HG03139 (cell line): Measurements from ENCODE around the gene CYP2S1.
"Not testable (repeated sequence)": the region's sequence is repeated elsewhere in the genome, so short reads cannot be mapped to it uniquely, and the experiment has no call there.

ENCODE experiments used
- ATAC-seq: cut with Tn5 transposase; IDR thresholded peaks from one replicate; pipeline ENCODE4 v1.9.1; 2021; ENCODE audit not compliant: unreplicated experiment

Gene CYP2S1

GRCh38 chr19:41193430-41194156, 574 bp downstream of the CYP2S1 start:
- no peak for ATAC-seq

GRCh38 chr19:41194157-41194552, 1.1 kb downstream of the CYP2S1 start:
- no peak for ATAC-seq

DNA sequence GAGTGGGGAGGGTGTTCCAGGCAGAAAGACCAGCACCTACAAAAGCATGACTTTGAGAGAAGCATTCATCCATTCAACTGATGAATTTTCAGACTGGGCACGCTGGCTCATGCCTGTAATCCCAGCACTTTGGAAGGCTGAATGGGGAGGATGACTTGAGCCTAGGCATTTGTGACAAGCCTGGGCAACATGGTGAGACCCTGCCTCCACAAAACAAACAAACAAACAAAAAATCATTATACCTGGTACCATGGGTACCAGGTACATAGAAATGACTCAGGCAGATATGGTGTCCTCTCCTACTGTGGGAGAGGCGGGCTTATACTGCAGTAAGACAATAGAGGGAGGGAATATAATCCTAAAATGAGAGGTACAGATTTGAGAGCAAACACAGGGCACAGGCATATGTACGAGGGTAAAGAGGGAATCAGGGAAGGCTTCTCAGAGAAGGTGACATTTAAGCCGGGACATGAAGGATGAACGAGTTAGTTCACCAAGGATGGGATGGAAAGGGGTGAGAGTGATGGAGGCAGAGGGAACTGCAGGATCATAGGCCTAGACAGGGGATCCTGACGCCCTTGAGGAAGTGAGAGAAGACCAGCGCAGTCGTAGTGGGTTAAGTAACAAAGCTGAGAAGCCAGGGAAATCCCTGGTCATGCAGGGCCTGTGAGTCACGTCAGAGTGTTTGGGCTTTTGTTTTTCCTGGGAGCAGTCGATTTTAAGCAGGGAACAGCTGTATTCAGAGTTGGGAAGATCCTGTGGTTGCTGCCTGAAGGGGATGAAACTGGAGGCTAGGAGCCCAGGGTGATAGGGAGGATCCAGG, 2.9 kb downstream of the CYP2S1 start:
- ATAC-seq, result no peak

GRCh38 chr19:41198559-41198958, 5.5 kb downstream of the CYP2S1 start:
- ATAC-seq, result no peak

DNA sequence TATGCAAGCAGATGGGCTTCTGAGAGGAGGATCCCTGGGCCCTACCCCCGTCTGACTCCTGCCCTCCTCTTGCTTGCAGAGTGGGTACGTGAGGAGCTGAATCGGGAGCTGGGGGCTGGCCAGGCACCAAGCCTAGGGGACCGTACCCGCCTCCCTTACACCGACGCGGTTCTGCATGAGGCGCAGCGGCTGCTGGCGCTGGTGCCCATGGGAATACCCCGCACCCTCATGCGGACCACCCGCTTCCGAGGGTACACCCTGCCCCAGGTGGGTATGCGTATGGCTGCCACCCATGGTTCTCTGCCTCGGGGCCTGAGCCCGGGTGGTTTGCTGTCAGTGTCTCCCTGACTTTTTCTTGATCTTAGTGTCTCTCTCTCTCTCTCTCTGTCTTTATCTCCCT, 10.4 kb downstream of the CYP2S1 start:
- no peak for ATAC-seq

GRCh38 chr19:41204338-41204737, 11.3 kb downstream of the CYP2S1 start:
- not testable (repeated sequence) for ATAC-seq

DNA sequence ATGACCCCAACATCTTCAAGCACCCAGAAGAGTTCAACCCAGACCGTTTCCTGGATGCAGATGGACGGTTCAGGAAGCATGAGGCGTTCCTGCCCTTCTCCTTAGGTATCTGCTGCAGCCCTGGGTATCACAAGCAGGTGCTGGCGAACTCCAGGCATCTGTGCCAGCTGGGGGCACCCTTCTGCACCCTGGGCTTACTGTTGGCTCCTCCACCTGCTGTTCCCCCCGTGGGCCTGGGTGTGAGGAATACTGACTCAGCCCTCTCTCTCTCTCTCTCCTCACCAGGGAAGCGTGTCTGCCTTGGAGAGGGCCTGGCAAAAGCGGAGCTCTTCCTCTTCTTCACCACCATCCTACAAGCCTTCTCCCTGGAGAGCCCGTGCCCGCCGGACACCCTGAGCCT, 13.0 kb downstream of the CYP2S1 start:
- ATAC-seq, result no peak

DNA sequence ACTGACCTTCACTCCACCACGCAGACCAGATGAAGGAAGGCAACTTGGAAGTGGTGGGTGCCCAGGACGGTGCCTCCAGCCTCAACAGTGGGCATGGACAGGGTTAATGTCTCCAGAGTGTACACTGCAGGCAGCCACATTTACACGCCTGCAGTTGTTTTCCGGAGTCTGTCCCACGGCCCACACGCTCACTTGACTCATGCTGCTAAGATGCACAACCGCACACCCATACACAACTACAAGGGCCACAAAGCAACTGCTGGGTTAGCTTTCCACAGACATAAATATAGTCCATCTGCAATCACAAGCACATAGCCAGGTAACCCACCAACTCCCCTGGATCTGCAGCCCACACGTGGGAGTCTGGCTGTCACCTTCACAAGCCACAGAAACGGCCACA, 13.4 kb downstream of the CYP2S1 start:
- no peak for ATAC-seq

DNA sequence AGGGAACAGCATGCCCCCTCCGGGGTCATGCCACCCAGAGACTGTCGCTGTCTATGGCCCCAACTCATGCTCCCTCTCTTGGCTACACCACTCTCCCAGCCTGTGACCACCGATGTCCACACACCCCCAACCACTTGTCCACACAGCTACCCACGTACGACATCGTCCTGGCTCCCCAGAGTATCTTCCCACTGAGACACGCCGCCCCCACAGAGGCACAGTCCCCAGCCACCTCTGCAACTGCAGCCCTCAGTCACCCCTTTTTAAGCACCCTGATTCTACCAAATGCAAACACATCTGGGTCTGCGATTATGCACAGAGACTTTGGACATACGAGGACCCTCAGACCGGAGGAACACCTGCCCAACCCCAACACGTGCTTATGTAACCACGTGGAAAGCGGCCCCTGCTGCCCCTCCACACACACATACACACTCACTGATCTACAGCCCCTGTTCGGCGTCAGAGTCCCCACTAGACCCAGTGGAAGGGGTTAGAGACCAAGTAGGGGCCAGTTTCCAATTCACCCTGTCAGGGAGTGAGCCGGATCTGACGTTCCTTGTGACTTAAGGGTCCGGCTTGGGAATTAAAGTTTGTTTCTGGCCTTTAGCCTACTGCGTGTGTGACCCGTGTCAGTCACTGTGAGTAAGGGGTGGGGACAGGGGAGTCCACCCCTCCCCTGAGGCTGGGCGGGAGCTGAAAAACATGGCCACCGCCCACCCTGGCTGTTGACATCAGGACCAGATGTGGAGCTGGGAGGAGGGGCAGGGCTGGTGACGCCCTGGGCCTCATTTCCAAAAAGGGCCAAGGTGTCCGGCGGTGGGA, 14.1 kb downstream of the CYP2S1 start:
- no peak for ATAC-seq

GRCh38 chr19:41214161-41214560, 21.1 kb downstream of the CYP2S1 start:
- ATAC-seq, result no peak

- no peak for ATAC-seq
These were observed 24.7 kb downstream of the CYP2S1 start for GRCh38 chr19:41217741-41218140.

DNA sequence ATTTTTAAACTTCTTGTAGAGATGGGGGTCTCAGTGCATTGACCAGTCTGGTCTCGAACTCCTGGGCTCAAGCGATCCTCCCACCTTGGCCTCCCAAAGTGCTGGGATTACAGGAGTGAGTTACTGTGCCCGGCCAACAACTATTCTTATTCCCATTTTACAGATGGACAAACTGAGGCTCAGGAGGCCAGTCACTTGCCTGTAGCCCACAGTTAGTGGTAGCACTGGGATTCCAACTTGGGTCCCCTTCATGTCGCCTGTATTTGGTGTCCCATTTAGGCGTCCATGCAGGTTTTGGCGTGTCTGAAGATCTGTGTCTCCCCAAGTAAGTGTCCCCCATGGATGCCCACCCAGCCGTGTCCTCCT, 25.2 kb downstream of the CYP2S1 start:
- no peak for ATAC-seq

DNA sequence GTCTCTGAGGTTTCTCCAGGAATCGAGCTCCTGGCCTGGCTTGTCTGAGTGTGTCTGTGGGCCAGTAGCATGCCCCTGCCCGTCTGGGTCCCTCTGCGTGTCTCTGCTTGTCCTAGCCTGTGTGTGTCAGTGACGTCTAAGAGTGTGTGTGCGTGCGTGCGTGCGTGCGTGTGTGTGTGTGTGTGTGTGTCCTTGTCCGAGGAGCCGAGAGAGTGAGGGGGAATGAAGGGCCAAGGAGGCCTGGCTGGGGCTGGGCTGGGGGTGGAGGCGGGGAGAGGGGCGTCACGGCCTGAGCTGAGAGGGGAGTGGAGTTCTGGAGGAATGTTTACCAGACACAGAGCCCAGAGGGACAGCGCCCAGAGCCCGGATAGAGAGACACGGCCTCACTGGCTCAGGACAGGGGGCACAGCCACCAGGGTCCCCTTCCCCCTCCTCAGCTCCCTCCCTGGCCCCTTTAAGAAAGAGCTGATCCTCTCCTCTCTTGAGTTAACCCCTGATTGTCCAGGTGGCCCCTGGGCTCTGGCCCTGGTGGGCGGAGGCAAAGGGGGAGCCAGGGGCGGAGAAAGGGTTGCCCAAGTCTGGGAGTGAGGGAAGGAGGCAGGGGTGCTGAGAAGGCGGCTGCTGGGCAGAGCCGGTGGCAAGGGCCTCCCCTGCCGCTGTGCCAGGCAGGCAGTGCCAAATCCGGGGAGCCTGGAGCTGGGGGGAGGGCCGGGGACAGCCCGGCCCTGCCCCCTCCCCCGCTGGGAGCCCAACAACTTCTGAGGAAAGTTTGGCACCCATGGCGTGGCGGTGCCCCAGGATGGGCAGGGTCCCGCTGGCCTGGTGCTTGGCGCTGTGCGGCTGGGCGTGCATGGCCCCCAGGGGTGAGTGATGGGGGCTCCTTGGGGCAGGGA, 25.8 kb downstream of the CYP2S1 start, which contains the start of gene AXL:
Gene AXL, plus strand, starts transcription at position 609 of the 893 bp plus-strand sequence. Its CDS starts 170 bp downstream, at position 779.
- ATAC-seq, result no peak

- no peak for ATAC-seq
These were observed 27.0 kb downstream of the CYP2S1 start for GRCh38 chr19:41219924-41220567.

- no peak for ATAC-seq
These were observed 27.8 kb downstream of the CYP2S1 start for GRCh38 chr19:41220811-41221210.

GRCh38 chr19:41221514-41222205, 28.6 kb downstream of the CYP2S1 start:
- ATAC-seq, result no peak

- no peak for ATAC-seq
These were observed 29.2 kb downstream of the CYP2S1 start for GRCh38 chr19:41222240-41222639.

GRCh38 chr19:41223431-41224234, 30.6 kb downstream of the CYP2S1 start:
- ATAC-seq, result no peak

DNA sequence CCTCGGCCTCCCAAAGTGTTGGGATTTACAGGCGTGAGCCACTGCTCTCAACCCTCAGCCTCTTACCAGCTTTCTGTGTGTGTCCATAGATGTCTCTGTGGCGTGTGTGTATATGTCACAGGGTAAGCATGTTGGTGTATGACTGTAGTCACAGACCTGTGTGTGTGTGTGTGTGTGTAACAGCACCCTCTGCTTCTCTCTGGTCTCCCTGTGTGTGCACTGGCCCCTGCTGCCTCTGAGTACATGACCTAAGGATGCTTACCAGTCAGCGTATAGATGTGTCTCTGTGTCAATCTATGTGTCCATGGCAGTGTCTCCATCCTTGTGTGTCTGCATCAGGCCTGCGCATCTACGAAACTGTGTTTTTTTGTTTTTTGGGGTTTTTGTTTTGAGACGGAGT, 31.6 kb downstream of the CYP2S1 start:
- no peak for ATAC-seq
